ENCODE results near the gene SLC7A4. TPM values are rescaled to one million over a fixed set of nuclear protein-coding genes. Genes with fewer than 3 reads are reported as not detected.

SLC7A4 gene
- total RNA-seq, 1 donor from 2014 or later = 0.93 TPM

- Histone ChIP-seq H3K4me3 (ENCODE audit: insufficient read depth, low read depth, low read length) (no peak overlapping the region), H2AFZ (ENCODE audit: low read depth, low read length) (no peak overlapping the region), H3K4me1 (ENCODE audit: insufficient read depth, low read length) (peaks cover 7% of the 10 kb centered on the region), H3K9me3 (ENCODE audit: insufficient read depth, low read depth, low read length) (no peaks in the 10 kb centered on the region), H3K27ac (ENCODE audit: low read depth, low read length) (no peak overlapping the region), H3K27me3 (ENCODE audit: insufficient read depth, low read length) (no peaks in the 10 kb centered on the region), H3K9ac (ENCODE audit: low read length) (no peak overlapping the region), H4K20me1 (ENCODE audit: insufficient read depth, low read length) (no peaks in the 10 kb centered on the region), H3K36me3 (ENCODE audit: insufficient read depth, low read length) (no peaks in the 10 kb centered on the region), H3K4me2 (ENCODE audit: low read length) (no peak overlapping the region), H3K79me2 (ENCODE audit: insufficient read depth, low read length) (no peaks in the 10 kb centered on the region)
- Mint-ChIP-seq H3K4me3 (ENCODE audit: unreplicated experiment) (no peak overlapping the region), H3K27me3 (ENCODE audit: low read depth, unreplicated experiment) (peaks cover 43% of the 10 kb centered on the region), H3K36me3 (ENCODE audit: low read depth, unreplicated experiment) (no peaks in the 10 kb centered on the region), H3K27ac (ENCODE audit: unreplicated experiment) (no peak overlapping the region), H3K4me1 (ENCODE audit: low read depth, unreplicated experiment) (peaks cover 6% of the 10 kb centered on the region), H3K9me3 (ENCODE audit: unreplicated experiment) (no peaks in the 10 kb centered on the region)
- FAIRE-seq = no peak
- TF ChIP-seq, protein P1, sequence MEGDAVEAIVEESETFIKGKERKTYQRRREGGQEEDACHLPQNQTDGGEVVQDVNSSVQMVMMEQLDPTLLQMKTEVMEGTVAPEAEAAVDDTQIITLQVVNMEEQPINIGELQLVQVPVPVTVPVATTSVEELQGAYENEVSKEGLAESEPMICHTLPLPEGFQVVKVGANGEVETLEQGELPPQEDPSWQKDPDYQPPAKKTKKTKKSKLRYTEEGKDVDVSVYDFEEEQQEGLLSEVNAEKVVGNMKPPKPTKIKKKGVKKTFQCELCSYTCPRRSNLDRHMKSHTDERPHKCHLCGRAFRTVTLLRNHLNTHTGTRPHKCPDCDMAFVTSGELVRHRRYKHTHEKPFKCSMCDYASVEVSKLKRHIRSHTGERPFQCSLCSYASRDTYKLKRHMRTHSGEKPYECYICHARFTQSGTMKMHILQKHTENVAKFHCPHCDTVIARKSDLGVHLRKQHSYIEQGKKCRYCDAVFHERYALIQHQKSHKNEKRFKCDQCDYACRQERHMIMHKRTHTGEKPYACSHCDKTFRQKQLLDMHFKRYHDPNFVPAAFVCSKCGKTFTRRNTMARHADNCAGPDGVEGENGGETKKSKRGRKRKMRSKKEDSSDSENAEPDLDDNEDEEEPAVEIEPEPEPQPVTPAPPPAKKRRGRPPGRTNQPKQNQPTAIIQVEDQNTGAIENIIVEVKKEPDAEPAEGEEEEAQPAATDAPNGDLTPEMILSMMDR (IDR thresholded peaks at IDR 0.05; ENCODE audit: insufficient read depth, low read depth, low read length) = no peak
- no peak for TF ChIP-seq EZH2 (IDR thresholded peaks at IDR 0.05; ENCODE audit: insufficient read depth, low read length)
- DNase-seq (ENCODE audit: low read depth) = no peak
Measured at GRCh38 chr22:21025763-21026755, 6.3 kb downstream of the SLC7A4 start.

DNA sequence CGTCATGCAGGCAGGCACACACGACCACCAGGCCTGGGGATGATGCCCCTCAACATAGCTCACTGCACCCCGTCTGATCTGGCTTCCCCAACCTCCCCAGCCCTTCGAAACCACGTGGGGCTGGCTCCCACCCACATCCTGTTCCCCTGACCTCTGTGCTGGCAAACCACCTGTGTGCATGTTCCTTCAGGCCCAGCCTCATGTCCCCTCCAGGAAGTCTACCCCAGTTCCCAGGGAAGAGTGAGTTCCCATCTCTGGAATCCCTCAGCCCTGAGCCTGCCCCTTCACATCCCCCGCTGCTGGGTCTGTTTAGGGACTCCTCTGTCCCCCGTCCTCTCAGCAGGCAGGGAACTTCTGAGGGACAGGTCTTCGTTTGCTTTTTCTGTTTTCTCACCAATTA is 7.1 kb downstream of the SLC7A4 start:
- no peak for TF ChIP-seq EZH2 (IDR thresholded peaks at IDR 0.05; ENCODE audit: insufficient read depth, low read length)
- Histone ChIP-seq H2AFZ (ENCODE audit: low read depth, low read length) (no peak overlapping the region), H3K4me3 (ENCODE audit: insufficient read depth, low read depth, low read length) (no peak overlapping the region), H3K9me3 (ENCODE audit: insufficient read depth, low read depth, low read length) (no peaks in the 10 kb centered on the region), H3K4me1 (ENCODE audit: insufficient read depth, low read length) (peaks cover 7% of the 10 kb centered on the region), H4K20me1 (ENCODE audit: insufficient read depth, low read length) (no peaks in the 10 kb centered on the region), H3K4me2 (ENCODE audit: low read length) (no peak overlapping the region), H3K36me3 (ENCODE audit: insufficient read depth, low read length) (no peaks in the 10 kb centered on the region), H3K79me2 (ENCODE audit: insufficient read depth, low read length) (no peaks in the 10 kb centered on the region), H3K27ac (ENCODE audit: low read depth, low read length) (no peak overlapping the region), H3K9ac (ENCODE audit: low read length) (no peak overlapping the region), H3K27me3 (ENCODE audit: insufficient read depth, low read length) (no peaks in the 10 kb centered on the region)
- H3K27ac Mint-ChIP-seq (ENCODE audit: unreplicated experiment) = no peak overlapping the region
- no peak overlapping the region for H3K4me3 Mint-ChIP-seq (ENCODE audit: unreplicated experiment)
- no peaks in the 10 kb centered on the region for H3K9me3 Mint-ChIP-seq (ENCODE audit: unreplicated experiment)
- DNase-seq (ENCODE audit: low read depth) = no peak
- peaks cover 35% of the 10 kb centered on the region for H3K27me3 Mint-ChIP-seq (ENCODE audit: low read depth, unreplicated experiment)
- H3K4me1 Mint-ChIP-seq (ENCODE audit: low read depth, unreplicated experiment) = peaks cover 6% of the 10 kb centered on the region
- no peak for FAIRE-seq
- no peaks in the 10 kb centered on the region for H3K36me3 Mint-ChIP-seq (ENCODE audit: low read depth, unreplicated experiment)

GRCh38 chr22:21022955-21023614 is 9.3 kb downstream of the SLC7A4 start:
- Histone ChIP-seq H3K4me1 (ENCODE audit: insufficient read depth, low read length) (peaks cover 7% of the 10 kb centered on the region), H3K4me3 (ENCODE audit: insufficient read depth, low read depth, low read length) (no peak overlapping the region), H3K27ac (ENCODE audit: low read depth, low read length) (no peak overlapping the region), H3K36me3 (ENCODE audit: insufficient read depth, low read length) (no peaks in the 10 kb centered on the region), H3K9me3 (ENCODE audit: insufficient read depth, low read depth, low read length) (no peaks in the 10 kb centered on the region), H2AFZ (ENCODE audit: low read depth, low read length) (no peak overlapping the region), H3K27me3 (ENCODE audit: insufficient read depth, low read length) (no peaks in the 10 kb centered on the region), H3K9ac (ENCODE audit: low read length) (no peak overlapping the region), H3K4me2 (ENCODE audit: low read length) (no peak overlapping the region), H3K79me2 (ENCODE audit: insufficient read depth, low read length) (no peaks in the 10 kb centered on the region), H4K20me1 (ENCODE audit: insufficient read depth, low read length) (no peaks in the 10 kb centered on the region)
- Mint-ChIP-seq H3K4me1 (ENCODE audit: low read depth, unreplicated experiment) (peaks cover 6% of the 10 kb centered on the region), H3K27me3 (ENCODE audit: low read depth, unreplicated experiment) (peaks cover 30% of the 10 kb centered on the region), H3K9me3 (ENCODE audit: unreplicated experiment) (peaks cover 8% of the 10 kb centered on the region), H3K27ac (ENCODE audit: unreplicated experiment) (no peak overlapping the region), H3K36me3 (ENCODE audit: low read depth, unreplicated experiment) (no peaks in the 10 kb centered on the region), H3K4me3 (ENCODE audit: unreplicated experiment) (no peak overlapping the region)
- TF ChIP-seq EZH2 (IDR thresholded peaks at IDR 0.05; ENCODE audit: insufficient read depth, low read length) = no peak
- TF ChIP-seq, protein P1 (IDR thresholded peaks at IDR 0.05; ENCODE audit: insufficient read depth, low read depth, low read length) = no peak
- DNase-seq (ENCODE audit: low read depth) = no peak
- FAIRE-seq = no peak

All from astrocyte (in vitro differentiated cells and primary cell).